Tibial artery (tissue), 4 donors: ENCODE data around the gene PHETA1.

Source experiments
- DNase-seq, 2 donors: peaks; one replicate each; pipeline ENCODE4 v3.0.0-alpha.2; 2019
- H3K27ac ChIP-seq, 2 donors: fragments of 200-600 bp; sonication (generic) in 1 of 2; 1 replicate in 1 of 2; 2 replicates in 1 of 2; pipeline ENCODE4 v1.5.1; 2018 to 2019; ENCODE audit warnings: mild to moderate bottlenecking in 1 of 2
- H3K27me3 ChIP-seq, 2 donors: fragments of 200-600 bp; sonication (generic) in 1 of 2; one replicate each; pipeline versions ENCODE4 v1.5.1 to v1.6.0; 2016 to 2019
- H3K36me3 ChIP-seq, 3 donors: fragments of 200-600 bp; sonication (generic) in 2 of 3; one replicate each; pipeline ENCODE4 v1.5.1; 2016 to 2019; ENCODE audit warnings: mild to moderate bottlenecking in 2 of 3
- H3K4me1 ChIP-seq, 4 donors: fragments of 200-600 bp; sonication (generic) in 2 of 4; 1 replicate in 3 of 4; 2 replicates in 1 of 4; pipeline ENCODE4 v1.5.1; 2016 to 2019
- H3K4me3 ChIP-seq, 2 donors: fragments of 200-600 bp; sonication (generic) in 1 of 2; 1 replicate in 1 of 2; 2 replicates in 1 of 2; pipeline ENCODE4 v1.5.1; 2018 to 2019; ENCODE audit warnings: mild to moderate bottlenecking in 2 of 2
- H3K9me3 ChIP-seq, 3 donors: fragments of 200-600 bp; sonication (generic) in 1 of 3; one replicate each; pipeline ENCODE4 v1.5.1; 2016 to 2019
- CTCF ChIP-seq, 2 experiments: fragments of 200-600 bp in 1 of 2; fragments of 450-650 bp in 1 of 2; IDR thresholded peaks; one replicate each; pipeline ENCODE4 v1.5.1; 2017 to 2019; ENCODE audit warnings: antibody characterized with exemption in 2 of 2, mild to moderate bottlenecking in 1 of 2, moderate library complexity in 1 of 2
- intact Hi-C: fragments of 100-400 bp; cut with DNase I; formaldehyde crosslinking; loops from one replicate; pipeline ENCODE4 v1.15.0; 2023; ENCODE audit warnings: low total_unique reads

PHETA1 gene

GRCh38 chr12:111330800-111331752 is 37.8 kb downstream of the PHETA1 start:
- Histone ChIP-seq H3K27me3 (peaks cover 0 to 19% of the 10 kb centered on the region in 2 donors), H3K36me3 (no peaks in the 10 kb centered on the region), H3K4me3 (no peak overlapping the region), H3K4me1 (no peaks in the 10 kb centered on the region), H3K9me3 (no peaks in the 10 kb centered on the region), H3K27ac (no peak overlapping the region)
- peak; percentile 15 to 29 for TF ChIP-seq CTCF (IDR thresholded peaks at IDR 0.05)
- intact Hi-C loops, result no loop called here
- DNase-seq, result no peak

- intact Hi-C loops, result no loop called here
- no peak overlapping the region for H3K4me3 ChIP-seq
- TF ChIP-seq CTCF (IDR thresholded peaks at IDR 0.05), result no peak
- H3K9me3 ChIP-seq, result no peaks in the 10 kb centered on the region
- no peaks in the 10 kb centered on the region for H3K4me1 ChIP-seq
- DNase-seq, result no peak
- peaks cover 0 to 19% of the 10 kb centered on the region in 2 donors for H3K27me3 ChIP-seq
- H3K27ac ChIP-seq, result no peak overlapping the region
- no peaks in the 10 kb centered on the region for H3K36me3 ChIP-seq
Measured at GRCh38 chr12:111328138-111328537, 40.8 kb downstream of the PHETA1 start.

GRCh38 chr12:111327474-111327873 is 41.4 kb downstream of the PHETA1 start:
- Histone ChIP-seq H3K27ac (no peak overlapping the region), H3K4me3 (no peak overlapping the region), H3K9me3 (no peaks in the 10 kb centered on the region), H3K27me3 (peaks cover 0 to 19% of the 10 kb centered on the region in 2 donors), H3K4me1 (no peaks in the 10 kb centered on the region), H3K36me3 (no peaks in the 10 kb centered on the region)
- no peak for TF ChIP-seq CTCF (IDR thresholded peaks at IDR 0.05)
- intact Hi-C loops, result no loop called here
- DNase-seq, result no peak

- no peaks in the 10 kb centered on the region for H3K9me3 ChIP-seq
- H3K4me1 ChIP-seq, result no peaks in the 10 kb centered on the region
- intact Hi-C loops, result no loop called here
- no peak overlapping the region for H3K4me3 ChIP-seq
- H3K27me3 ChIP-seq, result peaks cover 0 to 29% of the 10 kb centered on the region in 2 donors
- H3K36me3 ChIP-seq, result no peaks in the 10 kb centered on the region
- H3K27ac ChIP-seq, result no peak overlapping the region
- no peak for DNase-seq
- no peak for TF ChIP-seq CTCF (IDR thresholded peaks at IDR 0.05)
Measured at GRCh38 chr12:111322336-111323250, 46.3 kb downstream of the PHETA1 start.

GRCh38 chr12:111321317-111321716 is 47.6 kb downstream of the PHETA1 start:
- Histone ChIP-seq H3K4me1 (no peaks in the 10 kb centered on the region), H3K27me3 (peaks cover 0 to 31% of the 10 kb centered on the region in 2 donors), H3K4me3 (no peak overlapping the region), H3K27ac (no peak overlapping the region), H3K36me3 (no peaks in the 10 kb centered on the region), H3K9me3 (no peaks in the 10 kb centered on the region)
- intact Hi-C loops, result no loop called here
- no peak for DNase-seq
- TF ChIP-seq CTCF (IDR thresholded peaks at IDR 0.05), result no peak
